SK-N-SH (cell line): ENCODE data around the gene SHROOM1.

Source experiments
- GATA2 ChIP-seq: sonication (generic); formaldehyde crosslinking; IDR thresholded peaks from 2 replicates; pipeline ENCODE4 v1.5.0; 2020; ENCODE audit warnings: mild to moderate bottlenecking, missing genetic modification reagents
- JUND ChIP-seq: IDR thresholded peaks from 2 replicates; pipeline ENCODE4 v1.4.0; 2012
- POLR2AphosphoS5 ChIP-seq: IDR thresholded peaks from 2 replicates; pipeline ENCODE4 v1.6.1; 2012; ENCODE audit warnings: low read depth, low read length
- RAD21 ChIP-seq: IDR thresholded peaks from 2 replicates; pipeline ENCODE4 v1.6.1; 2012; ENCODE audit warnings: mild to moderate bottlenecking, low read length
- TCF12 ChIP-seq: IDR thresholded peaks from 2 replicates; pipeline ENCODE4 v1.4.0; 2012
- YY1 ChIP-seq: IDR thresholded peaks from 2 replicates; pipeline ENCODE4 v1.4.0; 2012; ENCODE audit warnings: low read depth, mild to moderate bottlenecking
- TF ChIP-seq, protein P1 (sequence below): IDR thresholded peaks from 2 replicates; pipeline ENCODE4 v1.4.0; 2012; ENCODE audit warnings: low read depth
- TF ChIP-seq, protein P2 (sequence below): fragments of 200-600 bp; sonication (generic); IDR thresholded peaks from 2 replicates; pipeline ENCODE4 v1.6.1; 2017; ENCODE audit warnings: antibody characterized with exemption, mild to moderate bottlenecking, moderate library complexity

DNA sequence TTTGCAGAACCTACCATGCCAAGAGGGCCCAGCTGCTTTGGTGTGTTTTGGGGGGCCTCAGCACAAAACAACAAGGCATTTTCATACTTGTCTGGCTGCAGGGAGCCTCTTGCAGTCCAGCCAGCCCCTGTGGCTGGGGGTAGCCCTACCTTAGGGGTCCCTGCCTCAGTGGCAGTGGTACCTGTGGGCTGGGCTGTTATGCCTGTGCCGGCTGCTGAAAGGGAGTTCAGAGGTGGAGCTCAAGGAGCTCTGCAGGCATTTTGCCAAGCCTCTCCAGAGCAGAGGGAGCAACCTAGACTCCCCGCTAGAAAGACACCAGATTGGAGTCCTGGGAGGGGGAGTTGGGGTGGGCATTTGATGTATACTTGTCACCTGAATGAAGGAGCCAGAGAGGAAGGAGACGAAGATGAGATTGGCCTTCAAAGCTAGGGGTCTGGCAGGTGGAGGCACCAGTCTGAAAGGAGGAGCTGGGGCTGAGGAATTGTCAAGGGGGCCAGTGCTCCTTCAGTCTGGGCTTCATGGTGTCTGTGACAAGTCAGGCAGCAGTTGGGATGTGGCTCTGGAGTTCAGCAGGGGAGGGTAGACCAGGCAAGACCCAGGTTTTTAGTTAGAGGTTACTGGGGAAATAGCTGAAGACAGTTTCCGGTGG lies 1.5 kb downstream of the SHROOM1 start:
- TF ChIP-seq YY1 (no peak), POLR2AphosphoS5 (no peak), TCF12 (no peak), RAD21 (no peak), GATA2 (CRISPR knock-in tag) (no peak), JUND (no peak)
- TF ChIP-seq, protein P1, sequence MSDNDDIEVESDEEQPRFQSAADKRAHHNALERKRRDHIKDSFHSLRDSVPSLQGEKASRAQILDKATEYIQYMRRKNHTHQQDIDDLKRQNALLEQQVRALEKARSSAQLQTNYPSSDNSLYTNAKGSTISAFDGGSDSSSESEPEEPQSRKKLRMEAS = no peak
- TF ChIP-seq, protein P2, sequence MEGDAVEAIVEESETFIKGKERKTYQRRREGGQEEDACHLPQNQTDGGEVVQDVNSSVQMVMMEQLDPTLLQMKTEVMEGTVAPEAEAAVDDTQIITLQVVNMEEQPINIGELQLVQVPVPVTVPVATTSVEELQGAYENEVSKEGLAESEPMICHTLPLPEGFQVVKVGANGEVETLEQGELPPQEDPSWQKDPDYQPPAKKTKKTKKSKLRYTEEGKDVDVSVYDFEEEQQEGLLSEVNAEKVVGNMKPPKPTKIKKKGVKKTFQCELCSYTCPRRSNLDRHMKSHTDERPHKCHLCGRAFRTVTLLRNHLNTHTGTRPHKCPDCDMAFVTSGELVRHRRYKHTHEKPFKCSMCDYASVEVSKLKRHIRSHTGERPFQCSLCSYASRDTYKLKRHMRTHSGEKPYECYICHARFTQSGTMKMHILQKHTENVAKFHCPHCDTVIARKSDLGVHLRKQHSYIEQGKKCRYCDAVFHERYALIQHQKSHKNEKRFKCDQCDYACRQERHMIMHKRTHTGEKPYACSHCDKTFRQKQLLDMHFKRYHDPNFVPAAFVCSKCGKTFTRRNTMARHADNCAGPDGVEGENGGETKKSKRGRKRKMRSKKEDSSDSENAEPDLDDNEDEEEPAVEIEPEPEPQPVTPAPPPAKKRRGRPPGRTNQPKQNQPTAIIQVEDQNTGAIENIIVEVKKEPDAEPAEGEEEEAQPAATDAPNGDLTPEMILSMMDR = no peak
